ENCODE measurements around the gene SYT17.
"Not testable (repeated sequence)": the region's sequence is repeated elsewhere in the genome, so short reads cannot be mapped to it uniquely, and the experiment has no call there.

Gene SYT17

GRCh38 chr16:19174478-19174877 lies 6.4 kb downstream of the SYT17 start:
- DNase-seq = no peak

DNA sequence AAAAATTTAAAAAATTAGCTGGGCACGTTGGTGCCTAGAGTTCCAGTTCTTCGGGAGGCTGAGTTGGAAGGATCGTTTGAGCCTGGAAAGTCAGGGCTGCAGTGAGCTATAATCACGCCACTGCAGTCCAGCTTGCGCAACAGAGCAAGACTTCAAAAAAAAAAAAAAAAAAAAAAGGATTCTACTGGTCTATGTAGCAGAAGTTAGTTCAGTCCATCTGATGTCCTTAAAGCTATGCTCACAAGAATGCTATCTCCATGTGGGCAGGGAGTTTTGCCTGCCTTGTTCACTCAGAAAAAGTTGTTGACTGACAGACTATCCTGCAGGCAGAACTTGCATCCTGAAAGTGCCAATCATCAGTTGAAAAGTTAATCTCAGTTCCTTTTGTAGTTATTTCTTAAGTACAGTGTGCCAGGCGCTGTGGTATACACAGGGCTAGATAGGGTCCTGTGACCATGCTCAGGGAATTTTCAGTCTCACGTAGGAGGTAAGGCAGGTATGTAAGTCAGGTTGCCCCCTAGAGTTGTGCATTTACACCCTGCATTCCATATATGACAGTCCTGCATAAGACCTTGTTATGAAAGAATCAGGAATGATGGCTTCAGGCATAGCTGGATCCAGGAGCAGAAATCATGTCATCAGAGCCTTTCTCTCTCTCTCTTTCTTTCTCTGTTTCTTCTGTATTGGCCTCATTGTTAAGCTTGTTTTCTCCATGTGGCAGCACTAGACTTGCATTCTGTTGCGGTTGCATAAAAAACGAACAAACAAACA lies 7.6 kb downstream of the SYT17 start:
- no peak for DNase-seq

- DNase-seq = no peak
Measured at GRCh38 chr16:19177111-19177739, 9.2 kb downstream of the SYT17 start.

GRCh38 chr16:19179546-19180490 lies 11.8 kb downstream of the SYT17 start:
- no peak for DNase-seq

DNA sequence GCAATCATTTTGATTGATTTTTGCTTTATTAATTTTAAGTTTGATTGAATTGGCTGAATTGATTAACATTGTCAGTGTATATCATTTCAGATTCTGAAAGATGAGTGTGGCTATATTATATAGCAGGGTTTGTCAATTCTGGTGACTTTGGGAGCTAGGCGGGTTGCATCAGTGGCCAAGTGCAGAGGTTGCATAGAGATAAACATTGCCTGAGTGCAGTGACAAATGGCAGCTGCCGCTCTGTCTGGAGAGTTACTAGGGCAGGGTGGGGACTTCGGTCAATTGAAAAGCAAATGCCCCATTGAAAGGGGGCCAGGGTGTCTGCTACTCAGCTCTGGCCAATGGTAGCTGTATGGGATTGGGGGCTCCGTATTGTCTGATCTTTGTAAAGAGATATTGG lies 12.7 kb downstream of the SYT17 start:
- no peak for DNase-seq

DNA sequence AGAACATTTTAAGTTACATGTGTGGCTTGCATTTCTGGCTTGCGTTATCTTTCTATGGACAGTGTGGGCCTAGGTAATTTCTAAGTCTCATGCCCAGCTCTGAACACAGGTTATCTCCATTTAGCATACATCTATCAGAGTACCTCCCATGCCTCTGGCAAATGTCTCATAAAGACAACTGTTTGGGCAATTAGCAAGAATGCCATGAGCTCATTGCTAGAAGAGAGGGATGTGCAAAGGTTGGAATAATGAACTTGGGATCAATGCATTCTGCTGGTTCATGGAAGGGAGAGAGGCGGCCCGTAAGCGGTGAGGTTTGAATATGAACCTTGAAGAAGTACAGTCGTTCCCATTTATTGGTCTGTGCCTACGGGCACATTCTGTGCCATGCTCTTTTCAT lies 14.4 kb downstream of the SYT17 start:
- no peak for DNase-seq

DNA sequence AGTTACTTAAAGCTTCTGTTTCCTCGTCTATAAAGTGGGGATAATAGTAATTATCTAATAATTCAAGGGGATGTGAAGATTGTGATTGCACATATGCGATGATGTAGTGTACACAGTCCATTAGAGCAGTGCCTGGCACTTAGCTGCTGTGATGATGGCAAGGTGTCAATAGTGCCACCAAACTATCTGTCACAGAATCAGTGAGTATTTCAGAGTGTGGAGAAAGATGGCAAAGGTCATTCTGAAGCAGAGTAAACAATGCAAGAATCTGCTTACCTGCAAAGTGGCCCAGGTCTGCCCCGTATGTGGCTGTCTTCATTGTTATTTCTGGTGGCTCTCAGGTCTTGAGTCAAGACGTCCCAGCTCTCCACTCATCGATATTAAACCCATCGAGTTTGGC lies 15.1 kb downstream of the SYT17 start:
- no peak for DNase-seq

DNA sequence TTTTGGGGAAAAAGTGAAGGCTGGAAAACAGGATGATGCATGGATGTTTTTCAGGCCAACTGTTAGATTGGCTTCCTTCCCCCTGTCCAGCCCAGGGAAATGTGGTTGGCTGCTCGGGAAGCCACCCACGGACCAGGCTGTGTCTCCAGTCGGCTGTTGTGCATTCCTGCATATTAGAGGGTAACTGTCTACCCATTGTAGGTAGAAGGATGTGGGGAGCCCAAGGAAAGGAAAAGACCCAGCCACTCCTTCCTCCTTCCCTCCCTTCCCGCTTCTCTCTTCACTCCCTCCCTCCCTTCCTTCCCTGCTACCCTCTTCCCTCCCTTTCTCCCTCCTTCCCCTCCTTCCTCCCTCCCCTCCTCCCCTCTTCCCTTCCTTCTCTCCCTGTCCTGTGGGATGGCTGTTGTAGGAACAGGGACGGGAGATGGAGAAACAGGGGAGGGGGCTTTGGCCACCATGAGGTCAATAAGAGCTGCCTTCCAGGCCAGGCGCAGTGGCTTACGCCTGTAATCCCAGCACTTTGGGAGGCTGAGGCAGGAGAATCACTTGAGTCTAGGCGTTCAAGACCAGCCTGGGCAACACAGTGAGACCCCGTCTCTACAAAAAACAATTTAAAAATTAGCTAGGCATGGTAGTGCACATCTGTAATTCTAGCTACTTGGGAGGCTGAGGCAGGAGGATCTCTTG lies 16.9 kb downstream of the SYT17 start:
- no peak for DNase-seq

GRCh38 chr16:19185510-19185851 lies 17.4 kb downstream of the SYT17 start:
- no peak for DNase-seq

DNA sequence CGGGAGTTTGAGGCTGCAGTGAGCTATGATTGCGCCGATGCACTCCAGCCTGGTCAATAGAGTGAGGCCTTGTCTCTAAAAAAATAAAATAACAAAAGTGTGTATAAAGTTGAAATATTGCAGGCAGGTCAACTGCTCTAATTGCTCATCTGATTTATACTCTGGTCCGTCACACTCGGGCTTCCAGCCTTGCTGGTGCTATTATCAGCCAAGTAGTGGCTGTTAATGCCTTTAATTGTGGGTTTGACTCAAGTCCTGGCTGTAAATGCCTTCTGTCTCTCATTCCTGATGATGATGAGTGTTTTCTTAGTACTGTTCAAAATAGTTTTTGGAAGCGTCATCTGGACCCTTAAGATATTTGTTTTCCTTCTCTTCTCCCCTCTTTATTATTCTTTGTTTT lies 18.4 kb downstream of the SYT17 start:
- no peak for DNase-seq

GRCh38 chr16:19187961-19188360 lies 19.9 kb downstream of the SYT17 start:
- DNase-seq = not testable (repeated sequence)

DNA sequence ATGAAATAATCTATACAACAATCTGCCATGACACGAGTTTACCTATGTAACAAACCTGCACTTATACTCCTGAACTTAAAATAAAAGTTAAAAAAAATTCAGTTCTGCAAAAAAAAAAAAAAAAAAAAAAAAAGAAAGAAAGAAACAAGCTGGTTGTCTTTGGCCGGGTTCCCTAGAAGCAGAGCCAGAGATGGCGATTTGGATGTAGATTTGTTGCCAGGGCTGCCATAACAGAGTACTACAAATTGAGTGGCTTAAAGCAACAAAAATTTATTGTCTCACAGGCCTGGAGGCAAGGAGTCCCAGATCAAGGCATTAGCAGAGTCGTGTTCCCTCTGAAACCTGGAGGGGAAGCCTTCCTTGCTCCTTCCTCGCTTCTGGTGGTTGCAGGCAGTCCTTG lies 20.4 kb downstream of the SYT17 start:
- DNase-seq = no peak

GRCh38 chr16:19192865-19193264 lies 24.8 kb downstream of the SYT17 start:
- no peak for DNase-seq

DNA sequence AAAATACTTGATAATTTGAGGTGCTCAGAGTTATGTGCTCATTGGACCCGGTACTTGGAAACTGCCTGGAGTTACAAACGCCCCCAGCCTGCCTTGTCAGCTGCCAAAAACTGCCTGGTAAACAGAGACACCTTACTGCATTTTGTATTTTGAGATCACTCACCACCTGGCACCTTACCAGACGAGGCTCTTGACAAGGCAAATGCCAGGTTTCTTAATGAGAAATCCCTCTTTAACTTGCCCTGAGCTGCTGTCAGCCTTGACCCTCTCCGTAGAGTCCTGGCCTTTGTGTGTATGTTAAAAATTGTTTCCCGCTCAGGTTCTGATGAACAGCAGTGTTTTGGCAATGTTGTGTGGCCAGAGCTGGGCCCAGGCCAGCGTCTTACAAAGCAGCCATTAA lies 28.8 kb downstream of the SYT17 start:
- no peak for DNase-seq

GRCh38 chr16:19203374-19203966 lies 35.4 kb downstream of the SYT17 start:
- DNase-seq = no peak

DNA sequence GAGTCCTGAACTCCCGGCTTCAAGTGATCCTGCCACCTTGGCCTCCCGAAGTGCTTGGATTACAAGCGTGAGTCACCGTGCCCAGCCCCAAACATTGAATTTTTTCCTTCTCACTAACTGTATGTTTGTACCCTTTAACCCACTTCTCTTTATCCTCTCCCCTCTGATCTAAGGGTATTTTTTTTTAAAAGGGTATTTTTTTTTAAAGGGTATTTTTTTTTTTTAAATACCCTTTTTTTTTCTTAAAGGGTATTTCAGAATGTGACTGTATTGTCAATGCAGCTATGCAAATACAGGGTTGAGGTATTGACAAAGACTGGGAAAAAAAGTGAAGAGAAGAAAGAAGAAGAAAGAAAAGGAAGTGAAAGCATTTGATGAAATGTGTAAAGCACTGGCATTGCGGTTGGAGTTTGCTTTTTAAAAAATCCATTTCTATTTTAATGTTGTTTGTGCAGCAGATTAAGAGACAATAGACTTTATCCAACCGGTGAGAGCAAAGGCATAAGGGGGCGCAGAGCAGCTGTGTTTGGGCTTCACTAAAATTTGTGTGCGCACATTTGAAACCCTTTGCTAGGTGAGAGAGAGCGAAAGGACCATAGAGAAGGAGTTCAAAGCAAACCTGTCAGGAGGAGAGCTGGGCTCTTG lies 42.4 kb downstream of the SYT17 start:
- no peak for DNase-seq

DNA sequence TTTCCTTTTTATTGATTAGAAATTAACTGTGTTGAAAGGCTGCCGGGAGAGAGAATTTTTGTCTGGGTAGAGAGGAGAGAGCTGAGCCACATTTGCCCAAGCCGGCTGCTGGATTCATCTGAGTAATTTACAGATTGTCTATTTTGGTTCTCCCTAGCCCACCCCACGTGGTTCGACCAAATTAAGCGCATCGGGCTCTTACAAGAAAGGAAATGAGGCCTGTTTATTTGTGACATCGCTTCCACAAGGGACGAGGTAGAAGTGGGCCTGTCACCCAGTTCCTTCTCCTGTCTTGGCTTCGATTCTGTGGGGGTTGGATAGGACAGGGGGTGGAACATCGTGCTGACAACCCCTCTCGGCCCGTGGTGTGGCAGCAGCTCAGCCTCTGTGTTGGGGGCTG lies 42.9 kb downstream of the SYT17 start:
- DNase-seq = no peak

GRCh38 chr16:19212059-19212458 lies 44.0 kb downstream of the SYT17 start:
- no peak for DNase-seq

DNA sequence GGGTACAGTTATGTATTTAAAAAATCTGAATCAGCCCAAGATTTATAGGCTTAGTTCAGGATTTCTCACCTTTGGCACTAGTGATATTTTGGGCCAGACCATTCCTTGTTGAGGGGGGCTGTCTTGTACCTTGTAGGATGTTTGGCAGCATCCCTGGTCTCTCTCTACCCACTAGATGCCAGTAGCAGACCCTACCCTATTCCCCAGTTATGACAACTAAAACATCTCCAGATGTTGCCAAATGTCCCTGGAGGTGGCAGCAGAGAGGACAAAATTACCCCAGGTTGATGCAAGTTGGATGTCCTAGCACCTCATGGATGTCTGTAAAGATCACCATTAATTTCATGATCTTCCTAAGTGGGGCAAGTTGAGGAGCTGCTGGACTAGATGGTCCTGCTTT lies 45.8 kb downstream of the SYT17 start:
- DNase-seq = no peak

- DNase-seq = no peak
Measured at GRCh38 chr16:19215705-19216104, 47.7 kb downstream of the SYT17 start.

- DNase-seq = no peak
Measured at GRCh38 chr16:19218581-19218980, 50.5 kb downstream of the SYT17 start.

DNA sequence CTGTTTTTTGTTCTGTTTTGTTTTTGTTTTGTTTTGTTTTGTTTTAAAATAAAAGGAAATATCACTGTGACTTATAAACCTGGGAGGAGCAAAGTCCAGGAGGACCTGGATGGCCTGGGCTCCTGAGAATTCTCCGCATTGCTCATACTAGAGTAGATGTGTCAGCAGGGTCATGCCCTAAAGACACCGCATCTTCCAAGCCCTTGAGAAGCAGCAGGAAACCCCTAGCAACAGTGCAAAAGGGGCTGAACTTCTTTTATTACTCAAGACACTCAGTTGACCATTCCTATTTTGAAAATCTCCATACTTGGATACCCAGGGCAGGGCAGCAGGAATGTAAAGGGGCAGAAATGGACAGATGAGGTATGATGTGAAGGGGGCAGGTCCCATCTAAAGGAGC lies 51.8 kb downstream of the SYT17 start:
- DNase-seq = no peak
